ENCODE results near the gene GAGE12J.
"Not testable (repeated sequence)": the region's sequence is repeated elsewhere in the genome, so short reads cannot be mapped to it uniquely, and the experiment has no call there.

The GAGE12J gene, protein sequence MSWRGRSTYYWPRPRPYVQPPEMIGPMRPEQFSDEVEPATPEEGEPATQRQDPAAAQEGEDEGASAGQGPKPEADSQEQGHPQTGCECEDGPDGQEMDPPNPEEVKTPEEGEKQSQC

DNA sequence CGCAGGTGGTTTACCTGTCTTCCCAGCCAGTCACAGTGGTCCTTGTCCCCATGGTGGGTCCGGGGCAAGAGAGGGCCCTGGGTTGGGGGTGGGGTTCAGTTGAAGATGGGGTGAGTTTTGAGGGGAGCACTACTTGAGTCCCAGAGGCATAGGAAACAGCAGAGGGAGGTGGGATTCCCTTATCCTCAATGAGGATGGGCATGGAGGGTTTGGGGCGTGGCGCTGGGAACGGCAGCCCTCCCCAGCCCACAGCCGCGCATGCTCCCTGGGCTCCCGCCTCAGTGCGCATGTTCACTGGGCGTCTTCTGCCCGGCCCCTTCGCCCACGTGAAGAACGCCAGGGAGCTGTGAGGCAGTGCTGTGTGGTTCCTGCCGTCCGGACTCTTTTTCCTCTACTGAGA, at the start of gene GAGE12J:
Gene GAGE12J (plus strand): TSS at position 301 of the 400 bp plus-strand sequence. CDS start 1,157 bp downstream, outside the sequence.
- DNase-seq: not testable (repeated sequence)

DNA sequence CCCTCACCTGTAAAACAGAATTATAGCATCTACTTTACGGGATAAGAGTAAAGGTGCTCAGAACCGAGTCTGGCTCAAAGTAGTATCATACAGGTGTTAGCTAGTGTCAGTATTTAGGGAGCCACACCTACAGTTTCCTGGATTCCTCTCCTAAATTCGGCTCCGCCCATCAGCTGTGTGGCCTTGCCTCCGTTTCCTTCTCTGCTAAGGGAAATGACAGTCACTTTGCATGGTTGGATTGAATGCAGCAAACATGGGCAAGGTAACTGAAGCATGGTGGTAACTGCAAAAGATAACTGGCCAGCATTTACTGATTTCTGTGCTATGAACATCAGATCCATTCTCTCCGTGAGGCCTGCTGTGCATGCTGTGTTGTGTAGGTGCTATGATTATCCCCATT, 49.4 kb upstream of the GAGE12J start:
- no peak for DNase-seq

DNA sequence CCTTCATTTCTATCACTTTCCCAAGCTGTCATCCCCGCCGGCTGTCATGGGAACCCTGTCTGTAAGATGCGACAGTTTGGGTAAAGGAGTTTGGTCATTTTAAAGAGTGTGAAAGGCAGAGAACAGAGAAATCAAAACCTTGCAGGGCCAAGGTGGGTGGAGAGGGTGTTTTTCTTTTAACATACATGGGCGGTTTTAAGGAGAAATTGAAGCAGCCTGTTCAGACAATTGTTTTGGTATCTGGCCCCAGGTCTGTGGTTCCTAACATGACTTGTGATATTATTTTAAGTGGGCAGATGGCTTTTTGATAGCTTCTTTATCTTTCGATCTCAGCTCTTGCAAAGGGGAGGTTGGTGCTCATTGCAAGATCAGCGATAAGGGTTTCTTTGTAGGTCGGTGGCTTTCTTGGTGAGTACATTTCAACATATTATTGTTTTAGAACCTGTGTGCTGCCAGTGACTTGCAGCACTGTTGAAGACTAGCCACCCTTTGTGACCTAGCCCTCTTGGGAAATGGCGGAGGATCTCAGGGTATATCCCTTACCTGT, 48.6 kb upstream of the GAGE12J start:
- no peak for DNase-seq

DNA sequence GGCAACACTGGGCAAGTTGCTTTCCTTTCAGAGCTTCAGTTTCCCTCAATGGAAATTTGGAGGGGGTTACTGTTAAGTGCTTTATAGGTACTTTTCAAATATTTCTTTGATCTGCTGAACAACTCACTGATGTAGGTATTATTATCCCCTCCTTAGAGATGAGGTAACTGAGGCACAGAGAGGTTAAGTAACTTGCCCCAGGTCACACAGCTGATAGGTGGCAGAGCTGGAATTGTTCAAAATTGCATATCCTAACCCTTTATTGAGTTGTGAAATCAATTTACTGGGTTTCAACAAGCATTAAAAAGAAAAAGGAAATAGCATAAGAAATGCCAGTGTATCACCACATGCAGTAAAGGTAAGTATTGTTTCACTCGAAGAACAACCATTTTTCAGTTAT, 45.6 kb upstream of the GAGE12J start:
- no peak for DNase-seq

DNA sequence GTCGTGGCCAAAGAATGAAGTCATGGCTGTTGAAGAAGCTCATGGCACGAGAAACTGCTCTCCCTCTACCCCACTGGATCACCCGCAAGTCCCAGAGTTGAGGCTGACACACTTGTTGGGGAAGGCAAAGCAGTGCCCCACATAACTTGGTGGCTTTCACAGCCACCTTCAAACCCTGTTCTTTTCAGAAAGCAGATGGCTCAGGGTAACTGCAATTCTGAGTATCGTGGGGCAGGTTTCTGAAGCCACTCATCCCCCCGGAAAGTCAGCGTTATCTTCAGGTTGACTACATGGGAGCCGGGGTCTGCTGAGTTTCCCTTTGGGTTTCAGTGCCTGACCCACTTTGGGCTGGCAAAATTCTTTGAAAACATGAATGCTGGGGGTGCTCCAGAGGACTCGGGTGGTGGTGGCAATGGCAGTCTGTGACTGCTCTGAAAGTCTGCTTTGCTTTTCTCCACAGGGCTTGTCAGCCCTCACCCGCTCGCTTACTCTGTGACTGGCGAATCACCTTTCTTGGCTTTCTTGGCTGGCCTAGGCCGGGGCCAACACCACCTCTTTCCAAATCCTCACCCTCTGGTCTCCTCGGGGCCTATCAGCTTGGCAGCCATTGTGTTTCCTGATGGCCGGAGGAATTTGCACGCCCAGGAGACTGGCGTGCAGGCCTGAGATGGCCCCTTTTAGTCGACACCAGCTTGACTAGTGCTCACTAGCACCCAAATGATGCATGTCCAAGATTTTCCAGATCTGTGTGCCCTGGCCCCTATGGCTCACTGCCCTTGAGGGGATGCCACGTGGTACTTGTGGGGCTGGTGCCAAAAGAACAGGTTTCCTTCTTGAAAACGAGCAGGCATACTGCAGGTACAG, 44.9 kb upstream of the GAGE12J start:
- no peak for DNase-seq

DNA sequence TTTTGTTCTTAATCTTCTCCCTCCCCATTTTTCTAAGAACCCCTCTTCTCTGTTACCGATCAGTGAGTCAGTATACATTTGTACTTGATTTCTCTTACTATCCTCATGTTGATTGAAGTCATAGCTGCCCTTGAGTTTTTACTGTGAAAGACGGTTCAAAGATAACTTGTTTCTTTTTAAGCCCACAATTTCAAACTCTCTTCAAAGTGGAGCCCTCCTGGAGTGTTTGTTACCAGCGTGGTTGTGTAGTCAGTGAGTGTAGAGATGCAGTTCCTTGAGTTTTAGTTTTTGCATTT, 44.4 kb upstream of the GAGE12J start:
- no peak for DNase-seq

DNA sequence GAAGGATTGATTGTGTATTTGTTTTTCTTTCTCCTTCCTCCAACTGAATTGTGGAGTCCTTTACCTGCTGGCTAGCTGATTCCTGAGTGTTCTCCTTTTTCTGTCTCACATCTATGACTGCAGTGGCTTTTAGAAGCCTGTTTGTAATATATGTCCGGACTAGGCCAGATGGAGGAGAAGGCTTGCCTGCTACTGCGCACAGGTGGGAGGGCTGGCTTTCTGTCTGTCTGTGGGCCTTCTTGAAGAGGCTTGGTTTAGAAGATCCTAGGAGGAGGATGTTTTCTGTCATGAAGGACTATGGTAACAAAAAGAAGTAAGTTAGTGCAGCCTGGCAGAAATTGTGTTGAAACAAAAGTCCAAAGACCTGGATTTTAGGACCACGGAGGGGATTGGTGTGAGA, 43.8 kb upstream of the GAGE12J start:
- no peak for DNase-seq

DNA sequence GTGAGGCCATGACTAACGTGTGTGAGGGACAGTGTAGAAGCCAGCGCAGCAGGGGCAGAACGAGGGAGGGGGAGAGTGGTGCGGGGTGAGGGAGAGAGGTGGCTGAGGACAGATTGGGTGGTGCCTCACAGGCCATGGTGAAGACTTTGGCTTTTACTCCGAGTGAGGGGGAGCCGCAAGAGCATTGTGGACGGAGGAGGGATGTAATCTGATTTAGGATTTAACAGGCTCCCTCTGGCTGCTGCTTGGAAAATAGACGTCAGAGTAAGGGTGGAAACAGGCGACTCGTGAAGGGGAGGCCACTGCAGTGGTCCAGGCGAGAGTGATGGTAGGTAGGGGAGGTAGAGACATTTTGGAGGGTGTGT, 39.2 kb upstream of the GAGE12J start:
- peak; percentile 9 to 37 for DNase-seq

DNA sequence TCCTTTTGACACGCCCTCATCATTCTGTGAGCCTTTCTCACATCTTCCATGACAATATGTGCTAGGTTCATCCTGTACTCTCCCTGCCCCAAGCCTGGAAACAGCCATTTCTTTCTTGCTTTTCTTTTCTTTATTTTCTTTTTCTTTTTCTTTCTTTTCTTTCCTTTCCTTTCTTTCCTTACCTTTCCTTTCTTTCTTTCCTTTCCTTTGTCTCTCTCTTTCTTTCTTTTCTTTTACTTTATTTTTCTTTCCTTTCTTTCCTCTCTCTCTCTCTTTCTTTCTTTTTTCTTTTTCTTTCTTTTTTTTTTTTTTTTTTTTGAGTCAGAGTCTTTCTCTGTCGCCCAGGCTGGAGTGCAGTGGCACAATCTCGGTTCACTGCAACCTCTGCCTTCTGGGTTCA, 37.6 kb upstream of the GAGE12J start:
- DNase-seq: no peak

DNA sequence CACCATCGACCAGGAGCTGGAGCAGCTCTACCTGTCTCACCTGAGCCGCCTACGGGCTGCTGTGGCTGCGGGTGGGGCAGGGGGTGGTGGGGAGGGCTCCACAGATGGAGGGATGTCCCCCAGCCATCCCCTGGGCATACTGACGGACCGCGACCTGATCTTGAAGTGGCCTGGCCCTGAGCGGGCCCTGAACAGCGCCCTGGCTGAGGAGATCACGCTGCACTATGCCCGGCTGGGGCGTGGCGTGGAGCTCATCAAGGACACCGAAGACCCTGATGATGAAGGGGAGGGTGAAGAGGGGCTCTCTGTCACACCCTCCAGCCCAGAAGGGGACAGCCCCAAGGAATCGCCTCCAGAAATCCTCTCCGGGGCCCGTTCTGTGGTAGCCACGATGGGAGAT, 35.7 kb upstream of the GAGE12J start:
- DNase-seq: no peak

DNA sequence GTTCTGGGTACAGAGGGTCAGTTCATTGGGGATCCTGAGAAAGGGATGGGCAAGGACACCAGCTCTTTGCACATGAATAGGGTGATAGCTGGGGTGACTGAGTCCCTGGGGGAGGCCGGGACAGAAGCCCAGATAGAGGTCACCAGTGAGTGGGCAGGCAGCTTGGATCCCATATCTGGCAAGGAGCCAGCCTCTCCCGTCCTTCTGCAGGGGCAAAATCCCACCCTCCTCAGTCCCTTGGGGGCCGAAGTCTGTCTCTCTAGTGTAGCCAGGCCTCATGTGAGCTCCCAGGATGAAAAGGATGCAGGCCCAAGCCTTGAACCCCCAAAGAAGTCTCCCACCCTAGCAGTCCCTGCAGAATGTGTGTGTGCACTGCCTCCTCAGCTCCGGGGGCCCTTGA, 35.3 kb upstream of the GAGE12J start:
- no peak for DNase-seq

DNA sequence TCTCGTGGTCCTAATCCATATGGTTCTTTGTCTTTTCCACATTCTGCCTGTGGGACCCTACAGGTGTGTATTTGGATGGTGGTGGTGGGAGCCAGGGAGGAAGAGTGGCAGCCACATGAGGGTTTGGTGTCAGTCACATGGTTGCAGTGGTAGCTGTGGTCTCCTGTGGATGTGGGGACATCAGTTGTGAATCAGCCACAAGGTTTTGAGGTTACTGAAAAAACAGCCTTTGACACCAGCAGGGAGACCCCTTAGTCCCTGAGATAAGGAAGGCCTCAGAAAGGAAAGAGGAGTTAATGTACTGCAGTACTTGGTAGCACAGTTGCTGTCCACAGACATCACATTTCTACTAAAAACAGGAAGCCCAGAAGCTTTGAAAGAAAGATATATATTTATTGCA, 34.2 kb upstream of the GAGE12J start:
- DNase-seq: no peak

DNA sequence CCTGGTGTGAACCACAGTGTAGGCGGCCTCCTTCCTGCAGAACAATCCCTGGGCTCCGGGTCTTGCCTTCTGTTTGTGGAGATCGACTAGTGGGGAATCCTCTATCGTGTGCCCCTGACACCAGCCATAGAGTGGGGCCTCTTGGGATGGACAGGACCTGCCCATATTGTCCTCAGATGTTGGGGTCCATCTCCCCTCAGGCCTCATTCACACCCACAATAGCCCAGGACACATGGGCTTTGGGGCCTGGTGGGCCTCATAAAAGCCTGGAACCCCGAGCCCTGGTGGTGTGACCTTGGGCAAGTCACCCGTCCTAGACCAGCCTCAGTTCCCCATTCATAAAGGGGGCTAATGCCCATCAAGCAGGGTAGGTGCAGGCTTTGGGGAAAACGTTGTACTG, 31.6 kb upstream of the GAGE12J start:
- no peak for DNase-seq

DNA sequence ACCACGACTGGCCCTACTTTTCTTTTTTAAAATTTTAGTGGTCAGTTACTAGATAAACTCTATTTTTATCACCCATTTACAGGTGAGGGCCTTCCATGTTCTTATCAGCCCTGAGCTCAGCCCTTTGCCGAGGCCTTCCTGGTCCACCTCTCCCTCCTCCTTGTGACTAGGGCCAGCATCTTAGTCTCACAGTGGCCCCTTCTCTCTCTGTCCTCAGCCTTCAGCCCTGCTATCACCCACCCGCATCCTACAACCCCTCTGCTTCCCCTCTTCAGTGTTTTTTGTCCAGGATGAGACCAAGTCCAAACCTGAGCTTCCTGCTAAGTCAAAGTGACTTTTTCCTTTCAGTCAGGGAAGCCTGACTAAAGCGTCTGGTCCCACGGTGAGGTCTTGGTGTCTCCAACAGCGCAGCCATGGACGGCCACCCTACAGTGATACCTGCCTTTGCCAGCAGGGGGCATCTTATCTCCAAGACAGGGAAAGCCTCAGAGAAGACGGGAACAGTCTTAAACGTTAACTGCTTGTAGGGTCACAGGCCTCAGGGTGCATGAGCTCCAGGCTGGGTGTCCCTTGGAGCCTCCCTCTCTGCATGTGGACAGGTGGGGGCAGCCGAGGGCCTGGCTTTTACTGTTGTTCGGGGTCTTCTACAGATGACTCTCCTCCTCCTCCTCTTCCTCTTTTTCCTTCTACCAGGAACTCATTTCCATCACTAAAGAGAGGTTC, 30.1 kb upstream of the GAGE12J start:
- peak; percentile 12 to 64 for DNase-seq

DNA sequence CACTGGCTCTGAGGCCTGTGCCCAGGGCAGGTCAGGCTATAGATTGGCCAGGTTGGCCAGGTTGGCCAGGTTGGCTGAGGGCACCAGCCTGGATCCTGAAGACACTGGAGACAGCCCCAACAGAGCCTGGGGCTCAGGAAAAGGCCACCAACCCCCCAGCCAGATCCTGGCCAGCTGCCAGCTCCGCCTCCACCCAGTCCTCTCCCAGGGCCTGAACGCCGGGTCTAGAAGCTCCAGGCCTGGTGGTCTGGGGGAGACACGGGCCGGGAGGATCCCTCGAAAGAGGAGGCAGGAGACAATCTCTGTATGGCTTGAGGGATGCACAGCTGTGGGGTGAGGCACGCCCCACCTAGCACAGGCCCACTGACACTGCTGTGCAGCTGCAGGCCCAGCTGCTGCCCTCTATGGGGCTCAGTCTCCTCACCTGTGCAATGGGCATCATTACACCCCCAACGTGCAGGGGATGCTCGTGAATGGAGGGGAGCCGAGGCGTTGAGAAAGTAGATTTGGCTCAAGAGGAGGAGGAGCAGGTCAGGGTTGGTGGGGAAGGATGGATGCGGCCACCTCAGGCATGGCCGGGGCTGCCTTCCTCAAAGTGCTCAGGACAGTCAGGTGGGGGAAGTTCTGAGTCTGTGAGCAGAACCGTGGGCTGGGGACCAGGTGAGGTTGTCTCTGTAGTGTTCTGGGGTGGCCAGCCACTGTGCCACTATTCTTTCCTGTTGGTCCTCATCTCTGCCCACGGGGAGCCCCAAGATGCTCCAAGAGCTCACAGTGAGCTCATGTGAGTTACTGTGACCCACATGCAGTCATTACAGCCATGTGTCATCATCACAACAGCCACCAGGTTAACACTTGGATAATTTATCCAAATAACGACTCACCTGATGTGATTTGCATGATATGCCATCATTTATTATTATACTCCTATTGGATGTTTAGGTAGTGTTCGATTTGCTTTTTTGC, 29.2 kb upstream of the GAGE12J start:
- no peak for DNase-seq

DNA sequence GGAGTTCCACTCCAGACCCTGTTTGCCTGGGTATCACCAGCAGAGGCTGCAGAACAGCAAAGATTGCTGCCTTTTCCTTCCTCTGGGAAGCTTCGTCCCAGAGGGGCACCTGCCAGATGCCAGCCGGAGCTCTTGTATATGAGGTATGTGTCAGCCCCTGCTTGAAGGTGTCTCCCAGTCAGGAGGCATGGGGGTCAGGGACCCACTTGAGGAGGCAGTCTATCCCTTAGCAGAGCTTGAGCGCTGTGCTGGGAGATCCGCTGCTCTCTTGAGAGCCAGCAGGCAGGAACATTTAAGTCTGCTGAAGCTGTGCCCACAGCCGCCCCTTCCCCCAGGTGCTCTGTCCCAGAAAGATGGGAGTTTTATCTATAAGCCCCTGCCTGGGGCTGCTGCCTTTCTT, 22.5 kb upstream of the GAGE12J start:
- not testable (repeated sequence) for DNase-seq

DNA sequence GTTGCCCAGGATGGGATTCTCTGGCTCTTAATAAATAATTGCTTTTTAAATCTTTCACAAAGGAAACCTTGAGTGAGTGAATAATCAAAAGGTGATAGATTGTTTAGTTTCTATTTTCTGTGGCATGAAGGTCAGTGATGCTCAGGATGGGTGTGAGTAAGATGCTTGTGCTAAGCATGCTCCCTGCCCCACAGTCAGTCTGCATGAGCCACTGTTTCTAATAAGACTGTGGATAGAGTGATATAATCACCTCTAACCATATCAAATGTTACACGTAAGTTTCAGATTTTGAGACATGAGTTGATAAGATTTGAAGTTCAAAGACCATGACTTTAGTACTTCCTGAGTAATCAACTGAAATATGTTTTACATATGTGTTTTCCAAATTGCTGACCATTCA, 21.1 kb upstream of the GAGE12J start:
- no peak for DNase-seq

DNA sequence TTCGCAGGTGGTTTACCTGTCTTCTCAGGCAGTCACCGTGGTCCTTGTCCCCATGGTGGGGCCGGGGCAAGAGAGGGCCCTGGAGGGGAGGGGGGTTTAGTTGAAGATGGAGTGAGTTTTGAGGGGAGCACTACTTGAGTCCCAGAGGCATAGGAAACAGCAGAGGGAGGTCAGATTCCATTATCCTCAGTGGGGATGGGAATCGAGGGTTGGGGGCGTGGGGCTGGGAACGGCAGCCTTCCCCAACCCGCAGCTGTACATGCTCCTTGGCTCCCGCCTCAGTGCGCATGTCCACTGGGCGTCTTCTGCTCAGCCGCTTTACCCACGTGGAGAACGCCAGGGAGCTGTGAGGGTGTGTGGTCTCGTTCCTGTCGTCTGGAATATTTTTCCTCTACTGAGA, 18.5 kb upstream of the GAGE12J start, which contains the start of gene GAGE10:
Gene GAGE10 (plus strand): TSS at position 301 of the 400 bp plus-strand sequence. CDS start 1,214 bp downstream, outside the sequence.
- no peak for DNase-seq

DNA sequence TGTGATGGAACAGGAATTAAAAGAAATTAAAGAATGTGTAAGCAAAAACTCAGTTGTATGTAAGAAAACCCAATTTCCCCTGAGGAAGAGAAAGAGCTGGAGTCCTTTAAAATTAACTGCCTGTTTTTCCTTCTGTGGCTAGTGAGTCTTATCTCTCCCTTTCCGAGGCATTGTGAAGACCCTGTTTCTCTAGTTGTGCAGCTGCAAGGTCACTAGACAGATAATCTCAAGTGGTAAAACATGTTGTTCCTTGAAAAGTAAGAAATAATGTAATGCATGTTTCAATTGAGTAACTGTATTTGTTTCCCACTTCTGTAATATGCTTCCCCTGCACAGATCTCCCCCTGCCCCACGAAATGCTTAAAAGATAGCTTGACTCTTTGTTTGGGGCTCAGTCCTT, 14.1 kb upstream of the GAGE12J start:
- not testable (repeated sequence) for DNase-seq

DNA sequence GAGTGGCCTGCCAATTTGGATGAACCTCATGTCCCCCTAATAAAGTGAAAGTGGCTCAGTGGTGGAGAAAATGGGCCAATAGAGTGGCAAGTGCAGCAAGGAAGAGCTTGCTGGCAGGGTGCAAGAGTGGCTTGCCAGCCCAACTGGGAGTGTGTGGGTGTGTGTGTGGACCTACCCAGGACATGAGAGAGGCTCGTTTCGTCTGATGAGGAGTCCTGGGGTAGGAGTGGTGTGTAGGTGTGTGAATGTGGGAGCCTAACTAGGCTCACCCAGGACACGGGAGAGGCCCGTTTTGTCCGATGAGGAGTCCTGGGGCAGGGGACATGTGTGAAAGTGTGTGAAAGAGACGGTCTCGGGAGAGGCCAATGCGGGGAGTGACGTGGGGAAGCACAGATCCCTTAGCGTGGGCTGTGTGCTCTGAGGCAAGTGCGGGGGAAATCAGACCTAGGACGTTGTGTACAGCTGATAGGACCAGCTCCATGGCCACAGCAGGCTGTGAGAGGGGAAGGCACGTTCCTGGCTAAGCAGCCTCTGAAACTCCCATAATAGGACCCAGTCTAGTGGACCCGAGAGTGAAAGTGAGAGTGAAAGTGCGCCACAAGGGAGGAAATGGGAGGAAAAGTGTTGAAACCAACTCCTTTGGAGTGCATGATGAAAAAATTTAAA, 13.1 kb upstream of the GAGE12J start:
- no peak for DNase-seq

DNA sequence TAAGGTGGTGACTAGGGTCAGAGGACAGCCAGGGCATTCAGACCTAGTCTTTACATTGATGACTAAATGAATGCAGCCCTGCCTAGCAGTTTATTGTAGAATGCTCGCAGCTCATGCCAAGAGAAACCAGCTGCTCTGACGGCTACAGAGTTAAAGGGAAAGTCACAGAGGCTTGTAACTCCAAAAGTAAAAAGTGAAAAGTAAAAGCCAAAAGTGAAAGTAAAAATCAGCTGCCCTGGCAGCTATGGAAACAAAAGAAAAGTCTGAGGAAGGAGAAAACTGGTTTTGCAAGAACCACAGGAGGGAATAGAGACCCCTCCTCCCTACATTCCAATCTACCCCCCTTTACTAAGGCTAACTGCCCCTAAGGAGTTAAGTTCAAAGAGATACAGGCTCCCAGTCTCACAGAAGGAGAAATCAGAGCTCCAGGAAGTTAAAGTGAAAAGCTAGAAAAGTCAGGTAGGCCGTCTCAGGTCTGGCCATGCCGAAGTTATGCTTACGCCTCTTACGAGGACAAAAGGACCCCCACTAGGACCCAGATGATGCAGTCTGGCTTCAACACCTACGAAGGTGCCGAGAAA, 12.3 kb upstream of the GAGE12J start:
- DNase-seq: no peak

DNA sequence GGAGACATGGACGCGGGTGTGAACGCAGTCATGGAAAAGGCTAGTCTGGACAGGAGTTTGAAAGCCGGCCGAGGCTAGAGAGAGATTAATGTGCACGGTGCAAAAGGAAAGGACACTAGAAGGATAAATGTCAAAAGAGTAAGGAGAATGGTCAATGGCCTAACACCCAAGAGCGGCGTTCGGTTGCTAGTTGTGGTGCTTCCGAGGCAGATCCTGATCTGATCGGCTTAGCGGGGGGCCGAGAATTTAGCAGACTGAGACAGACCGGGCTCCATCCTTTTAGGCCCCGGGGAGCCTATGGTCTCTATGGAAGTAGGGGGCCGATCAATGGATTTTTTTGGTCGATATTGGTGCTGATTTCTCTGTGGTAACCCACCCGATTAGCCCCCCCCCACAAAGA, 11.5 kb upstream of the GAGE12J start:
- DNase-seq: no peak
